WTC11 (cell line): ENCODE data around the gene H1-8. TPM values are rescaled to one million over a fixed set of nuclear protein-coding genes. Genes with fewer than 3 reads are reported as not detected.

Source experiments
- ATAC-seq: fragments of 200-7000 bp; cut with Tn5 transposase; 2 replicates; pipeline ENCODE4 v1.10.0; 2021; ENCODE audit warnings: mild to moderate bottlenecking, moderate library complexity
- CTCF ChIA-PET: fragments of 300-600 bp; sonication (Branson Sonifier 250); formaldehyde crosslinking; loops from one replicate; lab custom pipeline; 2021; ENCODE audit warnings: antibody characterized with exemption; lab: Charles Lee
- POLR2A ChIA-PET: fragments of 350-600 bp; sonication (Branson Sonifier 250); formaldehyde crosslinking; loops from one replicate; lab custom pipeline; 2021; ENCODE audit warnings: antibody characterized with exemption; lab: Charles Lee
- DNase-seq: peaks from one replicate; pipeline ENCODE4 v3.0.0; 2021; ENCODE audit warnings: low spot score
- H3K27ac Mint-ChIP-seq: 2 replicates; pipeline ENCODE4 v1.8.0; 2021; ENCODE audit warnings: mixed read lengths
- H3K27me3 Mint-ChIP-seq: 2 replicates; pipeline ENCODE4 v1.8.0; 2021; ENCODE audit warnings: low read depth, mild to moderate bottlenecking, moderate library complexity, mixed read lengths
- H3K36me3 Mint-ChIP-seq: 2 replicates; pipeline ENCODE4 v1.8.0; 2021; ENCODE audit warnings: mixed read lengths
- H3K4me1 Mint-ChIP-seq: 2 replicates; pipeline ENCODE4 v1.8.0; 2022; ENCODE audit warnings: mixed read lengths
- H3K4me3 Mint-ChIP-seq: 2 replicates; pipeline ENCODE4 v1.8.0; 2021; ENCODE audit warnings: mild to moderate bottlenecking, moderate library complexity, mixed read lengths
- H3K9me3 Mint-ChIP-seq: 2 replicates; pipeline ENCODE4 v1.8.0; 2021; ENCODE audit warnings: mixed read lengths
- ARID4B ChIP-seq: sonication (generic); formaldehyde crosslinking; IDR thresholded peaks from 2 replicates; pipeline ENCODE4 v1.8.0; 2023; ENCODE audit warnings: missing genetic modification reagents, mild to moderate bottlenecking, borderline replicate concordance
- ERG ChIP-seq: fragments of 250-450 bp; sonication (Bioruptor Pico); IDR thresholded peaks from 2 replicates; pipeline ENCODE4 v1.8.0; 2021; ENCODE audit warnings: mild to moderate bottlenecking
- ETV6 ChIP-seq: sonication (generic); formaldehyde crosslinking; IDR thresholded peaks from 2 replicates; pipeline ENCODE4 v1.8.1; 2022; ENCODE audit warnings: mild to moderate bottlenecking, missing genetic modification reagents
- GRHL2 ChIP-seq: fragments of 250-450 bp; sonication (Bioruptor Pico); IDR thresholded peaks from 2 replicates; pipeline ENCODE4 v1.8.0; 2022; ENCODE audit warnings: mild to moderate bottlenecking, moderate library complexity; ENCODE audit not compliant: insufficient replicate concordance, severe bottlenecking
- HMGA2 ChIP-seq: fragments of 250-450 bp; sonication (Bioruptor Pico); IDR thresholded peaks from 2 replicates; pipeline ENCODE4 v1.4.0; 2021; ENCODE audit warnings: mild to moderate bottlenecking, moderate library complexity
- MYBL2 ChIP-seq: sonication (generic); formaldehyde crosslinking; IDR thresholded peaks from 2 replicates; pipeline ENCODE4 v1.8.1; 2023; ENCODE audit warnings: mild to moderate bottlenecking, moderate library complexity, missing genetic modification reagents
- RORB ChIP-seq: fragments of 250-450 bp; sonication (Bioruptor Pico); IDR thresholded peaks from 2 replicates; pipeline ENCODE4 v1.9.0; 2021; ENCODE audit warnings: mild to moderate bottlenecking
- SOX15 ChIP-seq: fragments of 250-450 bp; sonication (Bioruptor Pico); IDR thresholded peaks from 2 replicates; pipeline ENCODE4 v1.9.0; 2021; ENCODE audit warnings: mild to moderate bottlenecking
- SP1 ChIP-seq: sonication (generic); formaldehyde crosslinking; conservative IDR thresholded peaks from 2 replicates; pipeline ENCODE4 v1.8.1; 2022; ENCODE audit warnings: missing genetic modification reagents
- ZNF121 ChIP-seq: sonication (generic); formaldehyde crosslinking; IDR thresholded peaks from 2 replicates; pipeline ENCODE4 v1.8.0; 2023; ENCODE audit warnings: missing genetic modification reagents
- ZNF317 ChIP-seq: sonication (generic); formaldehyde crosslinking; IDR thresholded peaks from 2 replicates; pipeline ENCODE4 v1.8.1; 2023; ENCODE audit warnings: low read depth, mild to moderate bottlenecking, moderate library complexity, missing genetic modification reagents, borderline replicate concordance
- ZNF416 ChIP-seq: fragments of 250-450 bp; sonication (Bioruptor Pico); IDR thresholded peaks from 2 replicates; pipeline ENCODE4 v1.9.0; 2021; ENCODE audit warnings: mild to moderate bottlenecking, inconsistent platforms
- total RNA-seq: library from RNA; stranded (reverse); gene quantifications from 3 replicates; pipeline ENCODE4 v1.2.3, GENCODE V29; 2021
- TF ChIP-seq, protein P1 (sequence below): fragments of 250-450 bp; sonication (Bioruptor Pico); IDR thresholded peaks from 2 replicates; pipeline ENCODE4 v1.9.0; 2021; ENCODE audit warnings: mild to moderate bottlenecking
- TF ChIP-seq, protein P2 (sequence below): sonication (generic); formaldehyde crosslinking; IDR thresholded peaks from 2 replicates; pipeline ENCODE4 v1.8.1; 2023; ENCODE audit warnings: mild to moderate bottlenecking, missing genetic modification reagents
- TF ChIP-seq, protein P3 (sequence below): sonication (generic); formaldehyde crosslinking; IDR thresholded peaks from 2 replicates; pipeline ENCODE4 v1.8.0; 2022; ENCODE audit warnings: mild to moderate bottlenecking, missing genetic modification reagents
- TF ChIP-seq, protein P4 (sequence below): sonication (generic); formaldehyde crosslinking; IDR thresholded peaks from 2 replicates; pipeline ENCODE4 v1.8.1; 2022; ENCODE audit warnings: mild to moderate bottlenecking, missing genetic modification reagents, moderate library complexity, borderline replicate concordance
- TF ChIP-seq, protein P5 (sequence below): sonication (generic); formaldehyde crosslinking; IDR thresholded peaks from 2 replicates; pipeline ENCODE4 v1.8.1; 2023; ENCODE audit warnings: mild to moderate bottlenecking, missing genetic modification reagents, moderate library complexity
- TF ChIP-seq, protein P6 (sequence below): sonication (generic); formaldehyde crosslinking; IDR thresholded peaks from 2 replicates; pipeline ENCODE4 v1.8.0; 2022; ENCODE audit warnings: mild to moderate bottlenecking, missing genetic modification reagents
- TF ChIP-seq, protein P7 (sequence below): sonication (generic); formaldehyde crosslinking; IDR thresholded peaks from 2 replicates; pipeline ENCODE4 v1.8.1; 2023; ENCODE audit warnings: mild to moderate bottlenecking, missing genetic modification reagents

The H1-8 gene
- total RNA-seq, 1 experiment from 2014 or later: not detected

- Mint-ChIP-seq H3K4me3 (no peak overlapping the region), H3K4me1 (peaks cover 6% of the 10 kb centered on the region), H3K27ac (no peak overlapping the region), H3K9me3 (no peaks in the 10 kb centered on the region), H3K27me3 (no peaks in the 10 kb centered on the region), H3K36me3 (no peaks in the 10 kb centered on the region)
- no peak for ATAC-seq
- ChIA-PET CTCF (no interaction called here), POLR2A (no interaction called here)
- DNase-seq: no peak
- TF ChIP-seq ZNF416 (CRISPR knock-in tag) (no peak), ZNF317 (no peak), ERG (CRISPR knock-in tag) (no peak), RORB (CRISPR knock-in tag) (no peak), ETV6 (CRISPR knock-in tag) (no peak), ARID4B (CRISPR knock-in tag) (no peak), SOX15 (CRISPR knock-in tag) (no peak)
- TF ChIP-seq, protein P1, sequence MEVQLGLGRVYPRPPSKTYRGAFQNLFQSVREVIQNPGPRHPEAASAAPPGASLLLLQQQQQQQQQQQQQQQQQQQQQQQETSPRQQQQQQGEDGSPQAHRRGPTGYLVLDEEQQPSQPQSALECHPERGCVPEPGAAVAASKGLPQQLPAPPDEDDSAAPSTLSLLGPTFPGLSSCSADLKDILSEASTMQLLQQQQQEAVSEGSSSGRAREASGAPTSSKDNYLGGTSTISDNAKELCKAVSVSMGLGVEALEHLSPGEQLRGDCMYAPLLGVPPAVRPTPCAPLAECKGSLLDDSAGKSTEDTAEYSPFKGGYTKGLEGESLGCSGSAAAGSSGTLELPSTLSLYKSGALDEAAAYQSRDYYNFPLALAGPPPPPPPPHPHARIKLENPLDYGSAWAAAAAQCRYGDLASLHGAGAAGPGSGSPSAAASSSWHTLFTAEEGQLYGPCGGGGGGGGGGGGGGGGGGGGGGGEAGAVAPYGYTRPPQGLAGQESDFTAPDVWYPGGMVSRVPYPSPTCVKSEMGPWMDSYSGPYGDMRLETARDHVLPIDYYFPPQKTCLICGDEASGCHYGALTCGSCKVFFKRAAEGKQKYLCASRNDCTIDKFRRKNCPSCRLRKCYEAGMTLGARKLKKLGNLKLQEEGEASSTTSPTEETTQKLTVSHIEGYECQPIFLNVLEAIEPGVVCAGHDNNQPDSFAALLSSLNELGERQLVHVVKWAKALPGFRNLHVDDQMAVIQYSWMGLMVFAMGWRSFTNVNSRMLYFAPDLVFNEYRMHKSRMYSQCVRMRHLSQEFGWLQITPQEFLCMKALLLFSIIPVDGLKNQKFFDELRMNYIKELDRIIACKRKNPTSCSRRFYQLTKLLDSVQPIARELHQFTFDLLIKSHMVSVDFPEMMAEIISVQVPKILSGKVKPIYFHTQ (CRISPR knock-in tag): no peak
- TF ChIP-seq, protein P2, sequence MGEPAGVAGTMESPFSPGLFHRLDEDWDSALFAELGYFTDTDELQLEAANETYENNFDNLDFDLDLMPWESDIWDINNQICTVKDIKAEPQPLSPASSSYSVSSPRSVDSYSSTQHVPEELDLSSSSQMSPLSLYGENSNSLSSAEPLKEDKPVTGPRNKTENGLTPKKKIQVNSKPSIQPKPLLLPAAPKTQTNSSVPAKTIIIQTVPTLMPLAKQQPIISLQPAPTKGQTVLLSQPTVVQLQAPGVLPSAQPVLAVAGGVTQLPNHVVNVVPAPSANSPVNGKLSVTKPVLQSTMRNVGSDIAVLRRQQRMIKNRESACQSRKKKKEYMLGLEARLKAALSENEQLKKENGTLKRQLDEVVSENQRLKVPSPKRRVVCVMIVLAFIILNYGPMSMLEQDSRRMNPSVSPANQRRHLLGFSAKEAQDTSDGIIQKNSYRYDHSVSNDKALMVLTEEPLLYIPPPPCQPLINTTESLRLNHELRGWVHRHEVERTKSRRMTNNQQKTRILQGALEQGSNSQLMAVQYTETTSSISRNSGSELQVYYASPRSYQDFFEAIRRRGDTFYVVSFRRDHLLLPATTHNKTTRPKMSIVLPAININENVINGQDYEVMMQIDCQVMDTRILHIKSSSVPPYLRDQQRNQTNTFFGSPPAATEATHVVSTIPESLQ: no peak
- TF ChIP-seq, protein P3, sequence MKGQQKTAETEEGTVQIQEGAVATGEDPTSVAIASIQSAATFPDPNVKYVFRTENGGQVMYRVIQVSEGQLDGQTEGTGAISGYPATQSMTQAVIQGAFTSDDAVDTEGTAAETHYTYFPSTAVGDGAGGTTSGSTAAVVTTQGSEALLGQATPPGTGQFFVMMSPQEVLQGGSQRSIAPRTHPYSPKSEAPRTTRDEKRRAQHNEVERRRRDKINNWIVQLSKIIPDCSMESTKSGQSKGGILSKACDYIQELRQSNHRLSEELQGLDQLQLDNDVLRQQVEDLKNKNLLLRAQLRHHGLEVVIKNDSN (CRISPR knock-in tag): no peak
These were observed 37.0 kb downstream of the H1-8 start for GRCh38 chr3:129579991-129580390.

- ChIA-PET POLR2A (no interaction called here), CTCF (interaction anchor here (2.4 kb wide), 1 partner anchor 91 kb away, joined by 11 read pairs; no protein-coding TSS in a partner anchor)
- no peaks in the 10 kb centered on the region for H3K27me3 Mint-ChIP-seq
- H3K9me3 Mint-ChIP-seq: no peaks in the 10 kb centered on the region
- no peak for ATAC-seq
- no peak for DNase-seq
- no peaks in the 10 kb centered on the region for H3K4me1 Mint-ChIP-seq
- no peak overlapping the region for H3K4me3 Mint-ChIP-seq
- H3K27ac Mint-ChIP-seq: no peak overlapping the region
- no peaks in the 10 kb centered on the region for H3K36me3 Mint-ChIP-seq
- TF ChIP-seq, protein P4, sequence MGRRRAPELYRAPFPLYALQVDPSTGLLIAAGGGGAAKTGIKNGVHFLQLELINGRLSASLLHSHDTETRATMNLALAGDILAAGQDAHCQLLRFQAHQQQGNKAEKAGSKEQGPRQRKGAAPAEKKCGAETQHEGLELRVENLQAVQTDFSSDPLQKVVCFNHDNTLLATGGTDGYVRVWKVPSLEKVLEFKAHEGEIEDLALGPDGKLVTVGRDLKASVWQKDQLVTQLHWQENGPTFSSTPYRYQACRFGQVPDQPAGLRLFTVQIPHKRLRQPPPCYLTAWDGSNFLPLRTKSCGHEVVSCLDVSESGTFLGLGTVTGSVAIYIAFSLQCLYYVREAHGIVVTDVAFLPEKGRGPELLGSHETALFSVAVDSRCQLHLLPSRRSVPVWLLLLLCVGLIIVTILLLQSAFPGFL: no peak
- TF ChIP-seq ZNF121 (CRISPR knock-in tag): no peak
- TF ChIP-seq, protein P5, sequence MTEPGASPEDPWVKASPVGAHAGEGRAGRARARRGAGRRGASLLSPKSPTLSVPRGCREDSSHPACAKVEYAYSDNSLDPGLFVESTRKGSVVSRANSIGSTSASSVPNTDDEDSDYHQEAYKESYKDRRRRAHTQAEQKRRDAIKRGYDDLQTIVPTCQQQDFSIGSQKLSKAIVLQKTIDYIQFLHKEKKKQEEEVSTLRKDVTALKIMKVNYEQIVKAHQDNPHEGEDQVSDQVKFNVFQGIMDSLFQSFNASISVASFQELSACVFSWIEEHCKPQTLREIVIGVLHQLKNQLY (CRISPR knock-in tag): no peak
- TF ChIP-seq SP1 (CRISPR knock-in tag): no peak
- TF ChIP-seq, protein P6, sequence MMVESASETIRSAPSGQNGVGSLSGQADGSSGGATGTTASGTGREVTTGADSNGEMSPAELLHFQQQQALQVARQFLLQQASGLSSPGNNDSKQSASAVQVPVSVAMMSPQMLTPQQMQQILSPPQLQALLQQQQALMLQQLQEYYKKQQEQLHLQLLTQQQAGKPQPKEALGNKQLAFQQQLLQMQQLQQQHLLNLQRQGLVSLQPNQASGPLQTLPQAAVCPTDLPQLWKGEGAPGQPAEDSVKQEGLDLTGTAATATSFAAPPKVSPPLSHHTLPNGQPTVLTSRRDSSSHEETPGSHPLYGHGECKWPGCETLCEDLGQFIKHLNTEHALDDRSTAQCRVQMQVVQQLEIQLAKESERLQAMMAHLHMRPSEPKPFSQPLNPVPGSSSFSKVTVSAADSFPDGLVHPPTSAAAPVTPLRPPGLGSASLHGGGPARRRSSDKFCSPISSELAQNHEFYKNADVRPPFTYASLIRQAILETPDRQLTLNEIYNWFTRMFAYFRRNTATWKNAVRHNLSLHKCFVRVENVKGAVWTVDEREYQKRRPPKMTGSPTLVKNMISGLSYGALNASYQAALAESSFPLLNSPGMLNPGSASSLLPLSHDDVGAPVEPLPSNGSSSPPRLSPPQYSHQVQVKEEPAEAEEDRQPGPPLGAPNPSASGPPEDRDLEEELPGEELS: no peak
- no peak for TF ChIP-seq MYBL2 (CRISPR knock-in tag)
- TF ChIP-seq, protein P7, sequence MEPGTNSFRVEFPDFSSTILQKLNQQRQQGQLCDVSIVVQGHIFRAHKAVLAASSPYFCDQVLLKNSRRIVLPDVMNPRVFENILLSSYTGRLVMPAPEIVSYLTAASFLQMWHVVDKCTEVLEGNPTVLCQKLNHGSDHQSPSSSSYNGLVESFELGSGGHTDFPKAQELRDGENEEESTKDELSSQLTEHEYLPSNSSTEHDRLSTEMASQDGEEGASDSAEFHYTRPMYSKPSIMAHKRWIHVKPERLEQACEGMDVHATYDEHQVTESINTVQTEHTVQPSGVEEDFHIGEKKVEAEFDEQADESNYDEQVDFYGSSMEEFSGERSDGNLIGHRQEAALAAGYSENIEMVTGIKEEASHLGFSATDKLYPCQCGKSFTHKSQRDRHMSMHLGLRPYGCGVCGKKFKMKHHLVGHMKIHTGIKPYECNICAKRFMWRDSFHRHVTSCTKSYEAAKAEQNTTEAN (CRISPR knock-in tag): no peak
- no peak for TF ChIP-seq HMGA2 (CRISPR knock-in tag)
- no peak for TF ChIP-seq GRHL2 (CRISPR knock-in tag)
These were observed 38.6 kb downstream of the H1-8 start for GRCh38 chr3:129581623-129582022.
